HG02943 (cell line): Measurements from ENCODE around the gene MRPL53.

Source experiments
- ATAC-seq: cut with Tn5 transposase; IDR thresholded peaks from one replicate; pipeline ENCODE4 v1.9.1; 2021; ENCODE audit warnings: mild to moderate bottlenecking, low read depth, moderate library complexity; ENCODE audit not compliant: unreplicated experiment

Gene MRPL53

DNA sequence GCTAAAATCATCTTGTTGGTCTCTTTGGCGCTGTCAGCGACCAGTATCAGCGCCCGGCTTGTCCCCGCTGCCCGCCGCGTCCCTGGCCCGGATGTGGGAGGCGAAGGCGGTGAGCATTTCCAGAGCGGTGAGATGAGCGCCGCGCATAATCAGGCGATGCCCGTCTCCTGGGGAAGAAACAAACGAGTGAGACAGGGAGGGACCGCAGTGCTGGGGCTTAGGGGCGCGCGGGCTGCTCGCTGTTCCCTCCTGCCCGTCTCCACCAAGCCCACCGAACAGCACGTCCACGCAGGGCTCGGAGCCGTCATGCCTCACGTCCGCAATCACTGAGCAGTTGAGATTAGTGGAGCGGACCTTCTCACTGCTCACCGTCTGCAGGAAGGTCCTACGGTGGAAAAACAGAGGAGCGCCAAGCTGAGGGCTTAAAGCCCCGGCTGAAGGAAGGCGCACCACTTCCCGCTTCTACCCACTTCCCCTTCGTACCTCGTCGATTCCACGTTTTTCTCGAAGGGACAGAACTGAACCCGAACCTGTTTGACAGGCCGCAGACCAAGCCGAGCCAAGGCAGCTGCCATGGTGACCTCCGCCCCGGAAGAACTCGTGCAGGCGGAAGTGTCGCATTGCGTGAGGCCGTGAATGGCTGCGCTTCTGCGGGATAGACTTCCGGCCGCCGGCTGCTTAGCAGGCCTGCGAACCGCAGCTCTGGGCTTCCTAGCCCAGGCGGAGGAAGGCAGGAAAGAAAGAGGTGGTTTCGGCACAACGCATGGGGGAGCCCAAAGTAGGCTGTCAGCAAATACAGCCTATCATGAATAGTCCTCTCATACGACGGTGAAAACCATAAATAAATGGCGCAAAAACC lies at the start of gene MRPL53:
Gene MRPL53, minus strand, starts transcription at position 595 of the 859 bp plus-strand sequence. Its CDS starts 20 bp downstream, at position 575.
- ATAC-seq: peak; percentile 89

DNA sequence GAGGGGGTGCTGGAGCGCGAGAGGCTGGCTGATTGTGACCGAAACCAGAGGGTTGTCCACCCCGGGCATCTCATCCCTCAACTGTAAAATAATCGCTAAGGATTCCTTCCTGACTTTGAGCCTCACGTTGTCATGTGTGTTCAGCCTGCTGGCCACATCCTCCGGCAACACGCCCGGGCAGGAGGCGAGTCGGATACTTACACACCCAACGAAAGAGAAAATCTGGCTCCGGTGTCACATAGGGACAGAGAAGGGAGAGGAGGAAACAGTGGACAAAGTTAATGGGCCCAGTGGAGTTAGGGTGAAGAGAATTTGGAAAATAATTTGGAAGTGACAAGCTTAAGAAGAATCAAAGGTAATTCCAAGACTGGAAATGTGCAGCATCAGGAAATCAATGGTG lies 44.2 kb upstream of the MRPL53 start:
- ATAC-seq: no peak

DNA sequence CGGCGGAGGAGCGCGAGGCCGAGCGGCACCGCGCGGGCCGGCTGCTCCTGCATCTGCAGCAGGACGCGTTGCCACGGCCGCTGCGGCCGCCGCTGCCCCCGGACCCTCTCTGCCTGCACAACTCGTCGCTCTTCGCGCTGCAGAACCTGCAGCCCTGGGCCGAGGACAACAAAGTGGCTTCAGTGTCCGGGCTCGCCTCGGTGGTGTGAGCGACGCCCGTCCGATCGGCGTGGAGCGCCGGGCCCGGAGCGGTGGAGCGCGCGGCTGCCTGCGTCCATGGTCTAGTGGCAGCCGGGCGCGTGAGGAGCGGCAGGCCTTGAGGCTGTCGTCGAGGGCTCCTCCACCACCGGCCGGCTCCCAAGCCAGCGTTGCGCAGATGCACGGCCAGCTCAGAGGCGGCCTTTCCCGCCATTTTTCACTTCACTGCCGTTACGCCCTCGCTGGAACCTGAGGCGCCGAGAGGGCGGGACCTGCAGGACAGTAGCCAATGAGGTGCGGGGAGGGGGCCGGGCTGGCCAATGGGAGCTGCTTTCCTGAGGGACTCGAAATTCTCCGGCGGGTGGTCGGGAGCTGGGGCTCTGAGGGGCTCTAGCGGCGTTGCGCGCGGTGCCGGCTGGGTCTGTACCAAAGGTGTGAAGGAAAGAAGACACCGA lies 43.6 kb upstream of the MRPL53 start:
- no peak for ATAC-seq

DNA sequence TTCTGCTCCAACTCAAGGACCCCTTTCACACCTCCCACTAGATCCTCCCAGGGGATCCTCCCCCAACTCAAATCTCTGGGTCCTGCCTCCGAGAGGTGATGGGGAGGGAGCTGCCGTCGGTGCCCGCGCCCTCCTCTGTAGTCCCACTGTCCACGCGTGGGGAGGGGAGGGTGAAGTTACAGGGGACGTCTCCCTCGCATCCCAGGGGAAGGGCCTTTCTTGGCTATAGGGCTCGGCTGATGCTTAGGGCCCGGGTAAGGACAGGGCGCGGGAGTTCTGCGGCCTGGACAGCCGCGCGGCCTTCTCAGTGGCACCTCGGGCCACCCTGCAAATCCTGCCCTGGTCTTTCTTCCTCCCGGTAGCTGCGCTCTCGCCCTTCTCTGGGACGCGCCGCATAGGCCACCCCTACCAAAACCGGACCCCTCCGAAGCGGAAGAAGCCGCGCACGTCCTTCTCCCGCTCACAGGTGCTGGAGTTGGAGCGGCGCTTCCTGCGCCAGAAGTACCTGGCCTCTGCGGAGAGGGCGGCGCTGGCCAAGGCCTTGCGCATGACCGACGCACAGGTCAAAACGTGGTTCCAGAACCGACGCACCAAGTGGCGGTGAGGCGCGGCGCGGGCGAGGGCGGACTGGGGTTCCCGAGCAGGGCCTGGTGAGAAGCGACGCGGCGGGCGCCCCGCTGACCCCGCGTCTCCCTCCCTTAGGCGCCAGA lies 42.9 kb upstream of the MRPL53 start:
- ATAC-seq: no peak

DNA sequence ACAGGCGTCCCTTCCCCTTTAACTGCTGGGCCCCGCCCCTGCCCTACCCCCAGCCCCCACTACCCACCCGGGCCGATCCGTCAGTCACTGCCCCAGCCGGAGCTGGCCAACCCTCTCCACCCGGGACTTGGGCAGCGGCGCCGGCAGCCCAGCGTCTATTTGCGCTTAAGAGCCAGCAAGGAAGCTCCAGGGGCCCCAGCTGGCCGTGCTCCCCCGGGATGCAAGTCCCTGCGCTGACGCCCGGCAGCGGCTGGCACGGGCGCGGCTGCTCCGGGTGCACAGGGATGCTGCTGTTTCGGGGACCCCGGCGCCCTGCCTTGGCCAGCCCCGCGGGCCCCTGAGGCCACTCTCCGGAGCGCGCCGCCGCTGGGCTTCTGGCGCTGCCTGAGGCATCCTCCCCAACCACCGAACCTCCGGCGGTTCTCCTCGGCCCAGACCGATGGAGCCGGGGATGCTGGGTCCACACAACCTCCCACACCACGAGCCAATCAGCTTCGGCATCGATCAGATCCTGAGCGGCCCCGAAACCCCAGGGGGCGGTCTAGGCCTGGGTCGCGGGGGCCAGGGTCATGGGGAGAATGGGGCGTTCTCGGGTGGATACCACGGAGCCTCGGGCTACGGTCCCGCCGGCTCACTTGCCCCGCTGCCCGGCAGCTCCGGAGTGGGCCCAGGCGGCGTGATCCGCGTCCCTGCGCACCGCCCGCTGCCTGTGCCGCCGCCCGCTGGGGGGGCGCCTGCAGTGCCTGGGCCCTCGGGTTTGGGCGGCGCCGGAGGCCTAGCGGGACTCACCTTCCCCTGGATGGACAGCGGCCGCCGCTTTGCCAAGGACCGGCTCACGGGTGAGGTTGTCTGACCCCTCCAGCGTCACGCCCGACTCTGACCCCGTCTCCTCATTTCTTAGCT lies 42.1 kb upstream of the MRPL53 start, which contains the start of gene TLX2:
Gene TLX2, plus strand, starts transcription at position 83 of the 903 bp plus-strand sequence. Its CDS starts 357 bp downstream, at position 440.
- ATAC-seq: no peak

DNA sequence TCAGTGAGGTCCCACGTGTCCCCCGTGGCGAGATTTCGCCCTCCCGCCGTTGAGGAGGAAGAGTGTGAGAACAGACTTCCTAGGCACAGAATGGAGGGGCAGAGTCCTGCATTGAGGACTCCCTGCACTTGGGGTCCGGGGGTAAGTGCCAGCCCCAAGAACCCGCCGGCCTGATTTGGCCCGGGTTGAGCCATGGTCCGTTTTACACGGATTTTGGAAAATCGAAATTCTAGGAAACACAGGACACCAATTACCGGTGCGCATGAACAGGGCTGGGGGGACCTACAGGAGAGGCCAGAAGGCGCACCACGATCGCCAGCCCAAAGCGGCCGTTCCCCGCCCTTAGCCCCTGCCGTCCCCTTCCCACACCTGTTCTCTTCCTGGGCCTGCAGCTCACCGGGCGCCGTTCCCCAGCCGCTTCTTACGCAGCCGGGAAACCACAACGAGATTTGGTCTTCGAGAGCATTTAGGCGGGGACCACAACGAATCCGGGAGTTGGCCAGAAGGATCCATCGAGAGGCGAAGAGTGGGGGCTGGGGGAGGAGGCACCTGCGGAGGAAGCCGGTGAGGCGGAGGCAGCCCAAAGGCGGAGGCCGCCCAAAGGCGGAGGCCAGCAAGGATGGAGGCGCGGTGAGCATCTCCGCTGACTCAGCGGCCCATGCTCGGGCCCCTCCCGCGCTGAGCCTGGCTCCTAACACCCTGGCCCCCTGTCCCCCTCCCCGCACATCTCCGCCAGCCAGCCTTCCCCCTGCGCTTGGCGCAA lies 41.3 kb upstream of the MRPL53 start:
- no peak for ATAC-seq

DNA sequence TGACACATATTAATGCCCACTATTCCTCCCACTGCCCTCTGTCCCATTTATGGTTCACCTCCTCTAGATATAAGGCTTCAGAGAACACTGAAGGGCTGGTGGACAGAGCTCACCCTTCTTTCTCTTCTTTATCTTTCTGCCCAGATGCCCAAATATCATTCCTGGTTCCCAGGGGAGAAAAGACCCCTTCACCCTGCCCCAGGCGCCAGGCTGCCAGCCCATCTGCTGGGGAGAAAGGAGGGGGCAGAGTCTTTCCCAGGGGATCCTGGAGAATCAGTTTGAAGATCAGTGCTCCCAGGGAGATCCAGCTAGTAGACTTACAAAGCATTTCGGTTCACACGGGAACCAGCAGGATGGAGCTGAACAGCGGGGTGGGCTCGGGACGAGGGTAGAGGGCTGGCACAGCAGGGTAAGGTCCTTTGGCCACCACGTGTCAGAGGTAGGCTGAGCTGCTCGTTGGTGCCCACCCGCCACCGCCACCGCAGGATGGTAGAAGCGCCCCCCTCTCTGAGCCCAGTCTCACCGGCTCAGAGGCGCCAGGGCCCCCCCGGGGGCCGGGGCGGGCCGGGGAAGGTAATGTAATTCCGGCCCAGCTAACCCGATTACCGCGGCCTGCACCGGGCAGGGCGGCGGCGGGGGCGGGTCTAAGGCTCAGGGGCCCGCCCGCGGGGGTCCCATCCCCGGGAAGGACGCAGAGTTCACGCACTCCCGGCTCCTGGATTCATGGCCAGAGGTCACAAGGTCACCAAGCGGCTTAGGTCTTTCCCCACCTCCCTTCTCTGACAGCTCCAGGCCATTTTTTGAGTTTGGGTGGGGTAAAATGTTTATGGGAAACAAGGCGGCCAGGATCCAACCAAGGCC lies 40.5 kb upstream of the MRPL53 start:
- no peak for ATAC-seq

DNA sequence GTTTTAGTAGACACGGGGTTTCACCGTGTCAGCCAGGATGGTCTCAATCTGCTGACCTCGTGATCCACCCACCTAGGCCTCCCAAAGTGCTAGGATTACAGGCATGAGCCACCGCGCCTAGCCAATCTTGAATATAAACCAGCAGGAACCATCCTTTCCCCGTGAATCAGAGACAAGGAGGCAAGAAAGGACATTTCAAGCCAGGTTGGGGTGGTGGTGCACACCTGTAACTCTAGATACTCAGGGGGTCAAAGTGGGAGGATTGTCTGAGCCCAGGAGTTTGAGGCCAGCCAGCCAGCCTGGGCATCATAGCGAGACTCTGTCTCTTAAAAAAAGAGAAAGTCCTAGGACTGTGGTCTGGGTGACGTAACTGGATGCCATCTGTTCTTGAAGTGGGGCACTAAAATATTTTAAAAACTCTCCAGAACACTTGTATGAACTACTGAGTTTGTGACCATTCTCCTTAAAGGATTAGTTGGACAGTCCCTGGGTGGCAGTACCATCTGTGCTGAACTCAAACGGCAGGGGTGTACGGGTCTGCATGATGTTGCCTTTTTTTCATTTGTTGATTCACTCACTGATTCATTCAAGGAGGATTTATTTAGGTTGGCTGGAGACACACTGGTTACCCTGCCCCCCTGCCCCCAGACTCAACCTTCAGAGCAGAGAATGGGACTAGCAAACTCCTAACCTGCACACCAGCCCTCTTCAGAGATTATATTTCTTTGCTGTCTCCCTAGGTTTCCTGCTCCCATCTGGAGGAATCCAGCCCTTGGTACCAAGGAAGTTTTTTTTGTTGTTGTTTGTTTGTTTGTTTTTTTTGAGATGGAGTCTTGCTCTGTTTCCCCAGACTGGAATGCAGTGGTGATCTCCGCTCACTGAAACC lies 38.9 kb upstream of the MRPL53 start:
- ATAC-seq: no peak

DNA sequence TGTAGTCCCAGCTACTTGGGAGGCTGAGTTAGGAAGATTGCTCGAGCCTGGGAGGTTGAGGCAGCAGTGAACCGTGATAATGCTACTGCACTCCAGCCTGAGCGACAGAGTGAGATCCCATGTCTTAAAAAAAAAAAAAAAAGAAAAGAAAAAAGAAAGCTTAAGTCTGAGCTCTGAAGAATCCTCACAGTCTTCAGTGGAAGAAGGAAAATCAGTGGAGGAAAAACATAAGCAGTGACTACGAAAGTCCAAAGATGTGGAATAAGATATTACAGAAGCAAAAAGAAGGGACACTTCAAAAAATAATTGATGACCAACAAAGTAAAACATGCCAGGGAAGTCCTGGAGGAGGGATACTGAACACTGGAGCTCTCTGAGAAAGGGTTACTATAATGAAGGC lies 37.8 kb upstream of the MRPL53 start:
- no peak for ATAC-seq

DNA sequence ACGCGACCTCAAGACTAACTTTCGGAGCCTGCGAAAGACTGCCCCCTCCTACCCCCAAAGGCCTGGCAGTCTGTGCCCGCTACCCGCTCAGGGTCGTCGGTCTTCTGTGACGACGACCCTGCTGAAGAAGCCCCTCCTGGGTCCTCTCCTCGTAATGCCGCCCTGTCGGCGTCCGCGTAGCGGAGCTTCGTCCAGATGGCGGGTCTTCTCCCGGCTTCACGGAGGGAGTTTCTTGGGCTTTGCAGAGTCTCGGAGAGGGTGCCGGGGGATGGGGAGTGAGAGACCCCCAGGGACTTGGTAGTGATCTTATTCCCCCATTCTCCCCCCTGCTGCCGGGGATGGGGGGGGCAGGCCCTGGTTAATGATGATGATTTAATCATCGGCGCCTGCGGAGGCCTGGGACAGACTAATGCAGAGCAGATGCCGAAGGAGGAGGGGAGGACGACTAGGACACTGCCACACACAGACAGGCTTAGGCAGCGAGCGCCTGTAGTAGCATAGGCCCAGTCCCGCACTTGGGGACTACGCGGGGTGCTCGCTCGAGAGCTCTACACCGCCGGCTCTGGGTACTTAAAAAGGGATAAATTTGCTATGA lies 35.5 kb upstream of the MRPL53 start:
- ATAC-seq: peak; percentile 10

DNA sequence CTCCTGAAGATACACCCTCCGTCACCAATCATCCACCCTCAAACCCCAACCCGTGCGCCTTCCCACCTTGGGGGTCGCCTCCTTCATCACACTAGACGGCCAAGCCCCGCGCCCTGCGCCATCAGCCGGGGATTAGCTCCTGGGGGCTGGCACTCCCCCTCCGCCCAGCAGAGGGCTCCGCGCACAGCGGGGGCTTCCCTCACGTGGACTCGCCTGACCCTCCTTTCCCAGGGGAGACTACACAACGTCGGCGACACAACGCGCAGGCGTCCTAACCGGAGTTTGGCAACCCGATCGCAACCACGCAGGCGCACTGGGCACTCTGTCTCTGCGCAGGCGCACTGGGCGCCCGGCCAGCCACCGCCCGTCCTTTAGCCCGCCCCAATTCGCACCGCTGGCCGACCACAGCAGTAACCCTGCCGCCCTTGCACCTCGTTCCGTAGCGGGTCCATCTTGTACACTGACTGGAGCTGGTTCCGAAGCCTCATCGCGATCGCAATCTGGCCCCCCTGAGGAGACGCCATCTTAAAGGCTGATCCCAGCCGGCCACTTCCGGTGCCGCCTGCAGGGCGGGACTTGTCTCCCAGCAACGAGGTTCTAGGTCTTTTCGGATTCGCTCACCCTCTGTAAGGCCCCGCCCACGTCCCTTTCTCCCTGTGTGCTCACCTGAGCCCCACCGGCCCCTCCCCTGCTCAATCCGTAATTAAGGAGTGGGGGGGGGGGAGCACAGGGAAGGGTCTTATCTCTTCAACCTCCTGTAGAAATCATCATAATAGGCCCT lies 34.9 kb upstream of the MRPL53 start, which contains the start of gene PCGF1:
Gene PCGF1, minus strand, starts transcription at position 551 of the 781 bp plus-strand sequence. Its CDS starts 27 bp downstream, at position 524.
- peak; percentile 86 for ATAC-seq

DNA sequence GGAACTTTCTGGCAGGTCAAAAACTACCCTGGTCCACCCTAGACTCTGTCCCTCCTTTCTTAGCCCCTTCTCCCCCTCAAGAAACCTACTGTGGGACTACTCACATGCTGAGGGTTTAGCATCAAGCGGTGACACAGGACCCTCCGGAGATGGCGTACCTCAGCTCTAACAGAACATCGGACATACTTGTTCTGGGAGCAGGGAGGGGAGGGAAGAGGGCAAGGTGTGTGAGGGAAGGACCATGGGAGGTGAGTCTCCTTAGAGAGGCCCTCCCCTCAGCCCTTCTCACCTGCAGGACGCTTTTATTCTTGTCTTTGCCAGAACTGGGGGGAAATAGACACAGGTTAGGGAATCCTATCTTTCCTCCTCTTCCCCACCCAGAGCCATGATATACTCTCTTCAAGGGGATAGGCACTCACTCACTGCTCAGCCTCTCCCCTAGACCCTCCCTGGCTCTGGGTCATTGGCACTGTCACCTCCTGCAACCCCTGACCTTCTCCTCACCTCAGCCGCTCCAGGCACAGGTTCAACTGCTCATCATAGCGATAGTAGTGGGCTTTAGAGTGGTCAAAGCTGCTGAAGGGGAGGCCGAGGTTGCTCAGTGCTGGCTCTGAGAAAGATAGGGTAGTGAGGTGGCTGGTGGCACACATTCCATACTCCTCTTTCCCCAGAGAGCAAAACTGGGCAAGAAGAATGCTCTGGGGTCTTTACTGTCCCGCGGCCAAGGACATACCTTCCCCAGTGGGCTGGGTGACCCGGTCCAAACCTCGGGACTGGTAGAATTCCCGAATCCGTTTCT lies 33.2 kb upstream of the MRPL53 start:
- ATAC-seq: no peak

DNA sequence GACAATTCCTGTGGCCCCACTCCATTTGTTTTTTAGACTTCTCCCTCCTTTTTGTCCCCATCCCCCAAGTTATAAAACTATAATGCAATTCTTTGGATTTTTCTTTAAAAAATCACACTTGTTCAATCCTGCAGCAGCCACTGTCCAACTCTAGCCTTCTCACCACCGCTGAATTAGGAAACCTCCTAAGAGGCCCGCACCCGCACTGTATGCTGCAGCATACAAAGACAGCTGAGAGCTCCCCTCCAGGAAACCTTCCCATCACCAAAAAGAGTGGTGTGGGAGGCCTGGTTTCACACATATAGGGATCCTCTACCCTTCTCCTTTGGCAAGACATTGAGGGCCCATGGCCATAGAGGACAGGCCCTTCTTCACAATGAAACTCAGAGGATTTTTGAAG lies 32.1 kb upstream of the MRPL53 start:
- ATAC-seq: no peak

DNA sequence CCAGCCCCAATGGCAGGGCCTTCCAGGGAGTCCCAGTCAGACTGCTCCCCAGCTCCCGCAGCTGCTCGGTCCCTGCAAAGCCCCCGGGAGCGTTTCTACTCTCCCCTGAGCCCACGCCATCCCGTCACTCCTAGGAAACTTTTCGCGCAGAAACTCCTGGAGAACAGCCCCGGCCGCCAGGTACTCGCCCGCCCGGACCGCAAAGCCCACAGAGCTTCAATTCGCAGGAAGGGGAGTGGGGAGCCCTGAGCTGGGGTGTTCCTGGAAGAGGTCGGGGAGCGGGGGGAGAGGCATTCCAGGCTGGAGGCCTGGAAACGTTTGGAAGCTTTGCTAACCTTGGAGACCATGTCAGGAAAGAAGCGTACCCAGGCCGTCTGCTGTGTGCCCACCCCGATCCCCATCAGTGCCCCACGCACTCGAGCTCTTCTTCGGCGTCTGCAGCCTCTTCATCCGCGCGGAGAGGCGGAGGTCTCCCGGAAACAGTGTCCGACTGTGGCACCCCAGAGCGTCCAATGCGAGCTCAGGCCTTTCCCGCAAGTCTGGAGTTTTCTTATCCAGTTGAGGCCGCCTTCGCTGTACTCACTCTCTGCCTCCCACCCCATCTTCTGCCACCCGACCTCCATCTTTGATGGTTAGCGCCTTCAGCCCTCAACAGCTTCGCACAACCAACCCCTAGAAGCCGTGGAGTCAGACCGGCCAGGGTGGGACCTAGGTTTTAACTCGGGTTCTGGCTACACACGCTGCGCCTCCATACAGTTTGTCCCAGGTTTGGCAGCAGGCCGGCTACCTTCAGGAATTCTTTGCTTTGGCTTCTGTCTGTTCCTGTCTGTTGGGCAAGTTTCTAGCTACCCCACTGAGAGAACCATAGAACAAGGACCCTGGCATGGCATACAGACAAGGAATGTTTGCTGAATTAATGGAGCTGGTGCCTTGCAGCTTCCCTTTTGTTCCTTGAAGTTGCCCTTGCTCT lies 31.3 kb upstream of the MRPL53 start:
- no peak for ATAC-seq
